ENCODE data around the gene KIF1B.

KIF1B gene

DNA sequence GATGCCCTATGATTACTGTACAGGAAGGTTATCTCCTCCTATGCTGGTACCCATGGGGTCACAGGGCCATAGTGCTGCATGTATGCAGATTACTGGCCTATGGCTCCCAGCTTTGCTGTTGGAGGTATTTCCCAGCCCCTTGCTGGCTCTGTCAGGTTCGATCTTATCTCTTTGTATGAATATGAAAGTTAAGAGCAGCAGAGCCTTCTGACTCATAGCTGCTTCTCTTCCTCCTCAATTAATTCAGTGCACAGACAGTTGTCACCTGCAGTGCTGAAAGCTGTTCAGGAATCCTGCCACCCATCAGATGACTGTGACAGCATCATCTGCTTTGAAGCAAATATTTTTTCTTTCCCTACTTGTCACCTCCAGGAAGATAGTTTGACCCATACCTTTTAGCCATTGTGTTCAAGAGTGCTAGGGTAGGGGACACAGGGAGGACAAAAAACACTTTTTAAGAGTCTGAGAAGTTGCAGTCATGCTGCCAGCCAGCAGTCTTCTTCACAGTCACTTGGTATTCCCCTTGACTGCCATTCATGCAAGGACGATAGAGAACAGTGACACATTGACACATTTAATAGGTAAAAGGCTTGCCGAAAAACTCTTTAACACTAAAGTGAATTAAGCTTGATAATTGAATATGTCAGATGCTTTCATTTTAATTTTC is 73.1 kb downstream of the KIF1B start:
- no peak for DNase-seq (ENCODE audit: low spot score)

DNA sequence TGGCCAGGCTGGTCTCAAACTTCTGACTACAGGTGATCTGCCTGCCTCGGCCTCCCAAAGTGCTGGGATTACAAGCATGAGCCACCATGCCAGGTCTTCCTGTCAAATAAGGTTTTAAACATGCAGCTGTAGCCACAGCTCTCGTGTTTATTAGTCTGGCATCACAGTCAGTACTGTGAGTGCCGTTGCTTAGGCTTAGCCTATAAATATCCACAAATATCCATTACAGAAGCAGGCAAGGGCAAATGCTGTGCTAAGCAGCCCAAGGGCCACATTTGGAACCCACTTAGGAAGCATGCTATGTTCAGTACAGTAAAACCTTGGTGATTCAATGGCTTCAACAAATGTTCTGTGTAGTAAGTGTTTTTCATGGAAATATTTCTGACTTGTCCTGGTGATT is 75.9 kb downstream of the KIF1B start:
- DNase-seq (ENCODE audit: low spot score) = no peak

DNA sequence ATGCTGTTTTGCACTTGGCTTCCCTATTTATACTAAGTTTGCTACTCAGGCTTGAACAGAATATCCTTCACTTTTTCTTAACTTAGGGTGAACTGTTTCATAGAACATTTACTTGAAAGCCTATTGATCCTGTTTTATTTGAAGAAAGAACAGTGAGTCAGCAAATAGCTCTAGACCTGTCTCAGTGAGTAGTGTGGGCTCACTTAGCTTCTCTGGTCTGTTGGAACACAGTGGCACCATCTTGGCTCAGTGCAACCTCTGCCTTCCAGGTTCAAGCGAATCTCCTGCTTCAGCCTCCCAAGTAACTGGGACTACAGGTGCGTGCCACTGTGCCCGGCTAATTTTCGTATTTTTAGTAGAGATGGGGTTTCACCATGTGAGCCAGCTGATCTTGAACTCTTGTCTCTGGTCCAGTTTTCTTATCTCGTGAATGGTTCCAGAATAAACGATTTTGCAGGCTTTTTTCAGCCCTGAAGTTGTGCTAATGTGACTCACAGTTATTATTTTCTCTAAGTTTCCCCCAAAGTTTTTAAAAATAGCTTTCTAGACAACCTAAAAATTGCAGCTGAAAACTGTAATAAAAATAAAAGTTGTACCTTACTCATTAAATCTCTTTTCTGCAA is 76.8 kb downstream of the KIF1B start:
- no peak for DNase-seq (ENCODE audit: low spot score)

DNA sequence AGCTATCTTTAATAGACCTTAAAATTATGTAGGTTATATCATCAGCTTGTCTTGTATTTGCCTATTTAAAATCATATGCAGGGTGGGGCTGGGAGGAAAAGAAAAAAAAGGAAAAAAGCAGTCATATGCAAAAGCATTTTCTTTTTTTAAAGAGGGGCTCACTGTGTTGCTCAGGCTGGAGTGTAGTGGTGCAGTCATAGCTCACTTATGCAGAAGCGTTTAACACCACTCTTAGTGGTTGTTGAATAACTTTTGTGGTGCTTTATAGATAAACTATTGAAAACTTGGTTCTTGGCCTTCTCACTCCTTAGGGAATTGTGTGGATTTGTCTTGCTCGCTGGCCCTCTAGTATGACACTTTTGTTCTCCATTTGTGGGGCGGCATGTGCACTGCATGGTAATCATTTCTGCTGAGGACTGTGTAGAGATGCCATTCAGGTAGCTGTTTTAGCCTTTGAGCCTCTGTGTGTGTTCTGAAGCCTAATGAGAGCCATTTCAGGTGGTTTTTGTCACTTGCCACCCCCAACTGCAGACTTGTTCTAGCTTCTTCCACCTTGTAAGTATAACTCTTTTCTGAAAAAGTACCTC is 77.8 kb downstream of the KIF1B start:
- DNase-seq (ENCODE audit: low spot score) = no peak

DNA sequence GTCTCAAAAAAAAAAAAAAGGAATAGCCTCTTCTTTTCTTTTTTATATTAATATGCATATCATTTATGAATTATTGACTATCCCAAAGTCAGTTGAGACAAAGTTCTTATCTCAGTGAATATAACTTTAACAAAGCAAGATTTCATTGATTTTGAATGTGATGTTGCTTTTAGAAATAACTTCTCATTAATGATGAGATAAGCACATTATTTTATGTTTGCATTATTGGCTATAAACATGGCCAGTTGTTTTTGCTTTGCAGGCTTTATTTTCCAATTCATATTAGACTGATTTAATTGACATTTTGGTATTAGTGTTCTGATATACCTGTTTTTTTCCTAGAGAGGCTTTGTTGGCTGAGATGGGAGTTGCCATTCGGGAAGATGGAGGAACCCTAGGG is 81.3 kb downstream of the KIF1B start:
- no peak for DNase-seq (ENCODE audit: low spot score)

DNA sequence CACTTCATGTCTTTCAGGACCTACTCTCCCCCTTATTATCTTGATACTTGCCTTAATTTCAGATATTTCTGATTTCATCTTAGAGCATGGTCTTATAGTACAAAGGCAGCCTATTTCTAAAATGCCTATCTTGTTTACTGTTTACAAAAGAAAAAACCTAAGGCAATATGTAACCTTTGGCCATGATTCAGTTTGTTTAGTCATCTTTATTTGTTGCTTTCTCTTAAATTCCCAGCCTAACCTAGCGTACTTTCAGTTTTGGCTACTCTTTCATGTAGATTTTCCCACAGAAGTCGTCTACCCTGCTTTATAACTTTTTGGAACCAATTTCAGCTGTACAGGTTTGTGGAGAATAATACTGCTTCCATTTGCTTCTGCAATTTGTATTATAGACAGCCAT is 81.8 kb downstream of the KIF1B start:
- no peak for DNase-seq (ENCODE audit: low spot score)

DNA sequence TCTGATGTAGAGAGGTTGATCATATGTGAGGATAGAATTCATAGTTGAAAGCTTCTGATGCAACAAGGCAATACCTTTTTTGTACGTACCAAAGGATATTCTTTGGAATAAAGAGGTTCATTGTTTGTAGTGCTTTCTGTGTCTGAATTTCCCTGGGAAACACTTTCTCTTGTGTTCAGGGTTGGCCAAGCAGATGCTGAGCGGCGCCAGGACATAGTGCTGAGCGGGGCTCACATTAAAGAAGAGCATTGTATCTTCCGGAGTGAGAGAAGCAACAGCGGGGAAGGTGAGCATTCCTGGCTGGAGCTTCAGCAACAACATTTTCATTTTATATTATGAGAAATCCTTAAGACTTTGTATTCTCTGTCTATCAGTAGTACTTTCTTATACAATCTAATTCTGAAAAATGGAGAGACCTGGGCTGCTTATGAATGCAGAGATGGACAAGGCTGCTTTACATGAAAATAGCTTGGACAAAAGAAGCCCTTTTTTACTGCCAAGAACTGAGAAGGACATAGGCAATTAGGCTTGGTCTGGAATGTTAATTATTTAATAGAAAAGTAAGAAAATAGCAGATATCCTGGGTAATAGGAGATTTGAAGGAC is 85.2 kb downstream of the KIF1B start:
- no peak for DNase-seq (ENCODE audit: low spot score)

DNA sequence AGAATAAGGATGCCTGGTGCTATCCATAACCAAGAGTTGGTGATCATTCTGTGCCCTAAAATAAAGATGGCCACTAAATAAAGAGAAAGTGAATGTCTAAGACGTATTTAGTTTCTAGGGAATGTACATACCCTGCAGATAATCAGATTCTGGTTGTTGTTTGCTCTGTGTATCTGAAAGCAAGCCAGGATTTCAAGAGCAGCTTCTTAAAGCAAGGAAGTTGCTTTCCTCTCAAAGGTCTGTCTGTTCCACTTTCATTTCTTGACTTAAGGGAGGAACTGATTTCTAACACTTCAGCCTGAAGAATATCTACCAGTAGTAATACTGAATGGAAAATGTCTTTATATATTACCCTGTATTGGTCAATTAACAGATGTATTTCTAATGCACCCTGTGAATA is 88.8 kb downstream of the KIF1B start:
- no peak for DNase-seq (ENCODE audit: low spot score)

DNA sequence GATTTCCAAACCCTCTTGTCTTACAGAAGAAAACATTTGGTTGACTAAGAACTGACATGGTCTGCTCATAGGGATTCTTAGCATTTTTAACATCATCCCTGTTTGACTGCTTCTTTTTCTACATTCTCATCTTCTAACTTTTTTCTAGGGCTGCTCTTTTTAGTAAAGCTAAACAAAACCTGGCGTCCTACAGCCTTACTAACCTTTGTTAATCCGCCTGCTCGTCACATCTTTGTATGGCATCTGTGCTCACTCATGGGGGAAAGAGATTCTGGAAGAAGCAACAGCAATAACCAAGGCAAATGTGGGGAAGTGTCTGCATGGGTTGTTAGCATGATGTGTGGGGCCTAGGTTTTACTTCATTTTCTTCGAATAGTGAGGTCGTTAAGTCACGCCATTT is 92.0 kb downstream of the KIF1B start:
- no peak for DNase-seq (ENCODE audit: low spot score)

DNA sequence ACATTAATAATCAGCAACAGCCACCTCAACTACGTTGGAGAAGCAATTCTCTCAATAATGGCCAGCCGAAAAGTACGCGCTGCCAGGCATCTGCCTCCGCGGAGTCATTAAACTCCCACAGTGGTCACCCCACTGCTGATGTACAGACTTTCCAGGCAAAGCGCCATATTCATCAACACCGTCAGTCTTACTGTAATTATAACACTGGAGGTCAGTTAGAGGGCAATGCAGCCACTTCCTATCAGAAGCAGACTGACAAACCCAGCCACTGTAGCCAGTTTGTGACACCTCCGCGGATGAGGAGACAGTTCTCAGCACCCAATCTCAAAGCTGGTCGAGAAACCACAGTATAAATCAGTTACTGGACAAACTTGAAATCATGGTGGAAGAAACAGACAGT is 93.9 kb downstream of the KIF1B start:
- no peak for DNase-seq (ENCODE audit: low spot score)

DNA sequence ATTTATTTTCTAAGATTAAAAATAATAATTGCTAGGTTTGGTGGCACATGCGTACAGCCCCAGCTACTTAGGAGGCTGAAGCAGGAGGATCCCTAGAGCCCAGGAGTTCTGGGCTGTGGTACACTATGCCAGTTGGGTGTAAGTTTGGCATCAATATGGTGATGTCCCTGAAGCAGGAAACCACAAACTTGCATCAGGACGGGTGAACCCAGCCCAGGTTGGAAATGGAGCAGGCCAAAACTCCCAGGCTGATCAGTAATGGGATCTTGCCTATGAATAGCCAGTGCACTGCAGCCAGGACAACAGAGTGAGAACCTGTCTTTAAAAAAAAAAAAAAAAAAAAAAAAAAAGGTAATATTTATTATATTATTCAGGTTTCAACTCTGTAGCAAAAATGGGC is 96.1 kb downstream of the KIF1B start:
- no peak for DNase-seq (ENCODE audit: low spot score)

DNA sequence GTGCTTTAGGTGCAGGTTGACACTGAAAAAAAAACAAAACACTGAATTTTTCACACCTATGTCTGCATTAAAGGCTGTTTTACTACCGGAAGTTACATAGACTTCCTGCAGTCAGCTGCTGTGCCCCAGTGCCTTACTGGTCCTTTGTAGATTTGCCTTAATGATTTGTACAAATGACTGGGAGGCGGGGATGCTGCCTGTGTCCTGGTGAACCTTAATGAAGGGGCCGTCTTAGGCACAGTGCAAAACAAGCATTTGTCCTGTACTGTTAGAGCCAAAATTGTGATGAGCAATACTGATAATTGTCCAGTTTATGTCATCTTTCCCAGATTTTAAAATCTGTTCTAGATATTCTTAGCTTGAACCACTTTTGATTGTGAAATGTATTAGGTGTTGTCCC is 97.6 kb downstream of the KIF1B start:
- no peak for DNase-seq (ENCODE audit: low spot score)

DNA sequence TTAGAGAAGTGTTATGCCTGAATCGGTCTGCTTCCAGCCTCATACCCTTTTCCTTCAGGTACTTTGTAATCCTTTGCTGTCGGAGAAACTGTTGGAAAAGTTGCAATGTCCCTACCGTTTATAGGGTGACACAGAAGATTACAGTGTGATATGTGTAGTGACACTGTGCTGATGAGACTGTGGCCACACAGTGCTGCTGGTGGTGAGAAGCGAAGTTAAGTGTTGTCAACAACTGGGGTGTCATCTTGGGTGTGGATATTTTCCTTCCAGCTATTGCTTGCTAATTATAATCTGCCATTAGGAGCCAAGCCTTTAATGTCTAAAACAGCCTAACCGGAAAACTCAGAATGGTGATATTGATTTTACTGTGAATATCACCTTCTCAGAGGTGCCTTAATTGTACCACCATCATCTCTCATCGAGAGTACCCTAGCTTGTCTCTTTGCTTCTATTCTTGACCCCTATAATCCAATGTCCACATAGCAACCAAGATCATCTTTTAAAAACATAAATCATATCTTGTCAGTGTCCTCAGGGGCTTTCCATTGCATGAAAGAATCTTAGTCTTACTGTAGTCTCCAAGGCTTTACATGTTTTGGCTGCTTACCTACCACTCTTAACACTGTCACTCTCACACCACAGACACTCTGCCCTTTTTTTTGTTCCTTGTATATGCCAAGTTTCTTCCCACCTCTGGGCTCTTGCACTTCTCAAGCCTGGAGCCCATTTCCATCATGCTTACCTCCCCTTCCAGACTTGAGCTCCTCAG is 99.1 kb downstream of the KIF1B start:
- DNase-seq (ENCODE audit: low spot score) = no peak

DNA sequence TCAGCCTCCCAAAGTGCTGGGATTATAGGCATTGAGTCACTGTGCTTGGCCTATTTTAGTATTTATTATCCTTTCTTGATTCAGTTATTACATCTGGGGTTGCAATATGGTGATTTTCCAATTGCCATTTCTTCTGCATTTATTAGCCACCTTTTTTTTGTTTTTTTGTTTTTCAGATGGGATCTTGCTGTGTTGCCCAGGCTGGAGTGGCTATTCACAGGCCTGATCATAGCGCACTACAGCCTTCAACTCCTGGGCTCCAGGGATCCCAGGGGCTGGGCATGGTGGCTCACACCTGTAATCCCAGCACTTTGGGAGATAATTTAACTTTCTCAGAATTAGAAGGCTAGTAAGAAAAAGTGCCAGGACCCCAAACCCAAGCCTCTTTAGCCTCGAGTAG is 106.4 kb downstream of the KIF1B start:
- DNase-seq (ENCODE audit: low spot score) = no peak

DNA sequence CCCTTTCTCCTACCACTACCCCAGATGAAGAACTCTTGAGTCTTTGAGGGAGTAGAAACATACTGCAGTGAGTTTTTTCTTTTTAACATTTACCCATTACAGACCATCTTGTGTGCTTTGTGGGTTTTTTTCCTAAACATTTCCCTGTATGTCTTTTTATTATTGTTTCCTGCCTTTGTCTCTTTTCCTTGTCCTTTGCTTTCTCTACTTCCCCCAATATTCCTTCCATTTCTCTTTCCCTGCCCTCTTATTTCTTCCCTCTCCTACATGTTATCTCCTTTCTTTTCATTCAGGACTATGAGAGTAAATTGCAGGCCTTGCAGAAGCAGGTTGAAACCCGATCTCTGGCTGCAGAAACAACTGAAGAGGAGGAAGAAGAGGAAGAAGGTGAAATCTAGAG is 109.4 kb downstream of the KIF1B start:
- no peak for DNase-seq (ENCODE audit: low spot score)

DNA sequence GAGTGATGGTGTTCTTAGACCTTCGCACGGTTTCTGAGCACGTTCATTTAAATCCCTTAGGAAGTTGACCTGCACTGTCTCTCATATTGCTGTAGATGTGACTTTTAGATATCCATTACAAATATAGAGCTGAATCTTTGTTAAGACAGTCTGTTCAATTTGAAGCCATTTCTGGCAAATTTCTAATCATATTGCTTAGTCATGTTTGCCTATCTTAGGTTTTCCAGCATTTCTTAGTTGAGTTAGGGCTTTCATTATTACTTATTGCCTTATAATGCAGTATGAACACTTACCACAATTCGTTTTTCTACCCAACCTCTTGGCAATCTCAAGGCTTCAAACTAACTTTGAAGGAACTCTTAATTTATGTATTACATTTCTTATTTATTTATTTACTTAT is 110.0 kb downstream of the KIF1B start:
- DNase-seq (ENCODE audit: low spot score) = no peak

DNA sequence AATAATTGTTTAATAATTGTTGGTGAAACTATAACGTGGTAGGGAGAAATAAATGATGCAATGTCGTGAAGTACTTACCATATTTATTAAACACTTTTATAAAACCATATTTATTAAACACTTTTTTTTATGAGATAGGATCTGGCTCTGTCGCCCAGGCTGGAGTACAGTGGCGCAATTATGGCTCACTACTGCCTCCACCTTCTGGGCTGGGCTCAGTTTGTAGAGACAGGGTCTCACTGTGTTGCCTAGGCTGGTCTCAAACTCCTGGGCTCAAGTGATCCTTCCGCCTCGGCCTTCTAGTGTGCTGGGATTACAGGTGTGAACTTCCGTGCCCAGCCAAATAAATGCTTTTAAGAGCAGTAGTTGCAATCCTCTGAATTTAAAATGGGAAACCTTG is 112.5 kb downstream of the KIF1B start:
- no peak for DNase-seq (ENCODE audit: low spot score)

DNA sequence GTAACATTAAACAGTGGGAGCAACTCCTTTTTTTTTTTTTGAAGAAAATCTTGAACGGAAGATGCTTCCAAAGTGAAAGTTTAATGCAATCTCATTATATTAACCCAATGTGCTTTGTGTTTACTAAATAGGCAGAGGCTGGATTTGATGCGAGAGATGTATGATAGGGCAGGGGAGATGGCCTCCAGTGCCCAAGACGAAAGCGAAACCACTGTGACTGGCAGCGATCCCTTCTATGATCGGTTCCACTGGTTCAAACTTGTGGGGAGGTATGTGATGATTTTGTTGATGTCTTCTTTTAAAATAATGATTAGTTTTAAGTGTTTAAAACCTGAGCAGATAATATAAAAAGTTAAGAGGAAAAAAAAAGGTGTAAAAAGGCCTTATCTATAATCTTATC is 114.3 kb downstream of the KIF1B start:
- no peak for DNase-seq (ENCODE audit: low spot score)

DNA sequence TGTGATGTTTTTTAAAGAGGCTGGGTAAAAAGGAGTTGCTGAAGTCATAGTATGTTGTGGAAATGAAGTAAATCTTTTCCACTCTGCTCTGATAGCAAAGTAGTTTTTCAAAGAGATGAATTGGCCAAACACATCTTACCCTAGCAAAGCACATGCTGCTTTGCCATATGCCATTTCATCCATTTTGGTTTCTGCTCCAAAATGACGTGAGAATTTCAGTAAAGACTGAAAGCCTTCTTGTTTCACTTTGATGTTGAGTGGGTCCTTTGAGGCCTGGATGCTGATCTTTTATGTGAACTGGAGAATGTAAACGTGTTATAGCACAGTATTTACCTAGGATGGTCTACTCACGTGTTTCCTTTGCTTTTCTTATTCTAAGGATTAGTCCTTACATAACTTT is 115.2 kb downstream of the KIF1B start:
- no peak for DNase-seq (ENCODE audit: low spot score)

DNA sequence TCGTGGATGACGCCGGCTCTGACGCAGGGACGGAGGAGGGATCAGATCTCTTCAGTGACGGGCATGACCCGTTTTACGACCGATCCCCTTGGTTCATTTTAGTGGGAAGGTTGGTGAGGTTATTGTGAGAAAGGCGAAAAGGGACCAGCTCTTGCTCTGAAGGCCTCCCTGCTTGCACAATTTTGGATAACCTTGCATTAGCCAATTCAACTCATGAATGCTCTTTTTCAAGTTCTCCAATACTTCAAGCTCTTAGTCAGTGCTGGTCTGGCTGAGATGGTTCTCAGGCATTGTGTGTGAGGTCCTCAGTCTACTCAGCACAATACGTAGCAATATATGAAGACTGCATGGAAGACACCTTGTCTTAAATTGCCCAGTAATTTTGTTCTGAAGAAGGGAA is 115.9 kb downstream of the KIF1B start:
- no peak for DNase-seq (ENCODE audit: low spot score)

DNA sequence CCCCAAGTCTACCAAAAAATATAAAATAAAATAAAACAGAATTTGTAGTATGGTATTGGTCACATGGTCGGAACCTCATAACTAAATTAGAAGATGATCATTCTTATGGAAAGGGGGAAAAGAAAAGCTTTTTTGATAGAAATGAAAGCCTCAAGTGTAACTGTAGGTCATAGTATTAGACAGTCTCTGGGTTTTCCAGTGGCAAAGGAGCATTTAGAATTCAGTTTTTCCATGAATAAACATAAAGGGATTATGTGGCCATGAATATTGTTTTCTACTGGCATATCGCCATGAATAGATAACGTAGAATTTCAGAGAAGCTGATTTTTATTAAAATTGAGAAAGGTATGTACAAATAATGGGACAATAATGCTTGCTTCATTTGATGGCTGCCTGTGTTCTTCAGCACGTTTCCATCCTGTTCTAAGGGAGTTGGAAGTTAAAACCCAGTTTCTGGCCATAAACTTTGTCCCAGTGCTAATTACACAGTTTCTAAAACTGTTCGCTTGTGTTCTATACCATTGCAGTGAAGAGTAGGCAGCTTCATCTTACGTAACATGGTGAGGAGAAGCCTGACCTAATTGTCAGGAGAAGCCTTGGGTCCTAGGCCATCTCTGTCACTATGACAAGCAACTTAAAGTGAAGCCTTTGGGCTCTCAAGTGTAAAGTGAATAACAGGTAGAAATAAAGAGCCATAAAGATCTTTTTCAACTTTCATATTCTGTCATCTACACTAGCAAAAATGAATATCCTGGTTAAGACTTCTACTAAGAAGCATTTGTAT is 118.0 kb downstream of the KIF1B start:
- no peak for DNase-seq (ENCODE audit: low spot score)

DNA sequence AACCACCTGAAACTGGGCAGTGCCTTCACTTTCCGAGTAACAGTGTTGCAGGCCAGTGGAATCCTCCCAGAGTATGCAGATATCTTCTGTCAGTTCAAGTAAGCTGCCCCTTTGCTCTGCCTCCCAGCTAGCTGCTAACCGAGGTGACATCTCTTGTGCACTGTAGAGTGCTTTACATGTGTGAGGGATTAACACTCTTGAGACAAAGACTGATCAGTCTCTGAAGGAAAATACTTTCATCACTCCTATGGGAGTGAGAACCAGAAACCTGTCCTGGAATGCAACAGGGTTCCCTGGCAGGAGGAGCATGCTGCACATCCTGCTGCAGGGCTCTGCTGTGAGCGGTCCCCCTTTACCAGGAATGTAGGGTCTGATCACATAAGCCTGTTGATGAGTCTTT is 127.1 kb downstream of the KIF1B start:
- no peak for DNase-seq (ENCODE audit: low spot score)

All from iPS-NIHi11 (cell line).